Hepatocyte (in vitro differentiated cells): Measurements from ENCODE around the gene EPB41L1.

Experiments used
- EZH2 ChIP-seq: fragments of 200-600 bp; sonication (generic); IDR thresholded peaks from 2 replicates; pipeline ENCODE4 v1.6.1; 2016; ENCODE audit warnings: antibody characterized with exemption, mild to moderate bottlenecking, borderline replicate concordance
- EZH2phosphoT487 ChIP-seq: fragments of 200-600 bp; sonication (generic); IDR thresholded peaks from one replicate; pipeline ENCODE4 v1.6.1; 2018; ENCODE audit warnings: antibody characterized with exemption, mild to moderate bottlenecking, low read depth, moderate library complexity; ENCODE audit not compliant: unreplicated experiment, severe bottlenecking
- TF ChIP-seq, protein P1 (sequence below): fragments of 200-600 bp; sonication (generic); IDR thresholded peaks from 2 replicates; pipeline ENCODE4 v1.5.1; 2016; ENCODE audit warnings: antibody characterized with exemption, mild to moderate bottlenecking; ENCODE audit not compliant: poor library complexity

DNA sequence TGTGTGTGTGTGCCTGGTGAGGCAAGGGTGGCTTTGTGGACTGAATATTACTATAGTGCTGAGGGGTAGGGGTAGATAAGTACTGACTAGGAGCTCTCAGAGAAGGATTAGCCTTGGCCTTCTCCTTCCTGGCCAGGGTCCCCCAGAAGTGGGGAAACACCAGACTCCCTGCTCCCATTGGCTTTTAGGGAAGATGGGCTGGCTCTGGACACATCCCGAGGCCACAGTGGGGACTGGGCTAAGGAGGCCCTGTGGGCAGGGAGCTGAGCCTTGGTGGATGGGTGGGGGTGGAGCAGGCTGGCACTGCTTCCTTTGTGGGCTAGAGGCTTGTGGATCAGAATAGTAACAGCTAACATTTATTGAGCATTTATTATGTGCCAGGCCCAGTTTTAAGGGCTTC lies 3.1 kb downstream of the EPB41L1 start:
- TF ChIP-seq EZH2phosphoT487 (no peak), EZH2 (no peak)
- TF ChIP-seq, protein P1, sequence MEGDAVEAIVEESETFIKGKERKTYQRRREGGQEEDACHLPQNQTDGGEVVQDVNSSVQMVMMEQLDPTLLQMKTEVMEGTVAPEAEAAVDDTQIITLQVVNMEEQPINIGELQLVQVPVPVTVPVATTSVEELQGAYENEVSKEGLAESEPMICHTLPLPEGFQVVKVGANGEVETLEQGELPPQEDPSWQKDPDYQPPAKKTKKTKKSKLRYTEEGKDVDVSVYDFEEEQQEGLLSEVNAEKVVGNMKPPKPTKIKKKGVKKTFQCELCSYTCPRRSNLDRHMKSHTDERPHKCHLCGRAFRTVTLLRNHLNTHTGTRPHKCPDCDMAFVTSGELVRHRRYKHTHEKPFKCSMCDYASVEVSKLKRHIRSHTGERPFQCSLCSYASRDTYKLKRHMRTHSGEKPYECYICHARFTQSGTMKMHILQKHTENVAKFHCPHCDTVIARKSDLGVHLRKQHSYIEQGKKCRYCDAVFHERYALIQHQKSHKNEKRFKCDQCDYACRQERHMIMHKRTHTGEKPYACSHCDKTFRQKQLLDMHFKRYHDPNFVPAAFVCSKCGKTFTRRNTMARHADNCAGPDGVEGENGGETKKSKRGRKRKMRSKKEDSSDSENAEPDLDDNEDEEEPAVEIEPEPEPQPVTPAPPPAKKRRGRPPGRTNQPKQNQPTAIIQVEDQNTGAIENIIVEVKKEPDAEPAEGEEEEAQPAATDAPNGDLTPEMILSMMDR = no peak
